B cell (primary cell): ENCODE results near the gene LRRC74B.

Experiments used
- EZH2 ChIP-seq: IDR thresholded peaks from 2 replicates; pipeline ENCODE4 v1.6.1; 2012; ENCODE audit warnings: borderline replicate concordance, low read depth, mild to moderate bottlenecking, moderate library complexity, low read length; ENCODE audit not compliant: insufficient read depth, poor library complexity, severe bottlenecking
- TF ChIP-seq, protein P1 (sequence below): fragments of 200-600 bp; IDR thresholded peaks from one replicate; pipeline ENCODE4 v1.8.0; 2022; ENCODE audit warnings: antibody characterized with exemption, mild to moderate bottlenecking

DNA sequence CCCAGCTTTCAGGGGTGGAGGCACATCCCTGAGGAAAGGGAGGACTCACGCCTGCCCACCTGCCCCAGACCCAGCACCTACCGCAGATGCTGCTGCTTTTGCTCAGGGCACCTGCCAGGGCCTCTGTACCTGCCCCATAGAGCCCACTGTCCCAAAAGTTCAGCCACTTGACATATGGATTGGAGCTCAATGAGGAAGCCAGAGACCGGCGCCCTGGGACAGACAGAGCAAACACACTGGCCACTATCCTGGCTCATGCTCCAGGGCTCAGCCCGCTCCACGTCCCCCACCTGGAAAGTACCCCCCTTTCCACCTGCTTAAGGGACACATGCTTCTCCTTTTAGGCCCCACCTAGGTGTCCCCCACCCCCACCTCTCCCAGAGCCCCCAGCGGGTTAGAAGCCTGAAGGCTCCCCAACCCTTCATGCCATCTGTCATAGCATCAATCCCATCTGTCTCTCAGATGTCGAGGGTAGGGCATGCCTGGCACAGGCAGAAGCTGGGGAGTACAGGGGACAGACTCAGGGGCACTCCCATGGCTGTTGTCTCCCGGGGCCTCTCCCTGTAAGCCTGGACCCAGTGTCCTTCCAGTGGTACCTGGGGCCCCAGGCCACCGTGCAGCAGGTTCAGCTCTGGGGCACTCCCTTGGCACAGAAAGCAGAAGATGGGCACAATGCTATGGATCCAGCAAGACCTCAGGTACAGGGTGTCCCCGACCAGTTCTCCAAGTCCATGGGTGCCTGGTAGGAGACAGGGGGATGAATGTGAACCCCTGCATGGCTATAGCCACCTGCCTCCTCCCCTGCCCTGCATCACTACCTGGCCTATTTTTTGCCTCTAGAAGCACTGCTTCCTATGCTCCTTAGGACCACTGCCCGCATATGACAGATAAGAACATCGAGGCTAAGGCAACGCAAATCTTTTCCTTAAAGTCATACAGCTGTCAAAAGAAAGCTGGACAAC is 33.0 kb upstream of the LRRC74B start:
- TF ChIP-seq, protein P1, sequence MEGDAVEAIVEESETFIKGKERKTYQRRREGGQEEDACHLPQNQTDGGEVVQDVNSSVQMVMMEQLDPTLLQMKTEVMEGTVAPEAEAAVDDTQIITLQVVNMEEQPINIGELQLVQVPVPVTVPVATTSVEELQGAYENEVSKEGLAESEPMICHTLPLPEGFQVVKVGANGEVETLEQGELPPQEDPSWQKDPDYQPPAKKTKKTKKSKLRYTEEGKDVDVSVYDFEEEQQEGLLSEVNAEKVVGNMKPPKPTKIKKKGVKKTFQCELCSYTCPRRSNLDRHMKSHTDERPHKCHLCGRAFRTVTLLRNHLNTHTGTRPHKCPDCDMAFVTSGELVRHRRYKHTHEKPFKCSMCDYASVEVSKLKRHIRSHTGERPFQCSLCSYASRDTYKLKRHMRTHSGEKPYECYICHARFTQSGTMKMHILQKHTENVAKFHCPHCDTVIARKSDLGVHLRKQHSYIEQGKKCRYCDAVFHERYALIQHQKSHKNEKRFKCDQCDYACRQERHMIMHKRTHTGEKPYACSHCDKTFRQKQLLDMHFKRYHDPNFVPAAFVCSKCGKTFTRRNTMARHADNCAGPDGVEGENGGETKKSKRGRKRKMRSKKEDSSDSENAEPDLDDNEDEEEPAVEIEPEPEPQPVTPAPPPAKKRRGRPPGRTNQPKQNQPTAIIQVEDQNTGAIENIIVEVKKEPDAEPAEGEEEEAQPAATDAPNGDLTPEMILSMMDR, result no peak
- TF ChIP-seq EZH2, result no peak
